ENCODE results near the gene TDP2. TPM values are rescaled to one million over a fixed set of nuclear protein-coding genes. Genes with fewer than 3 reads are reported as not detected.
A peak's percentile ranks its signal among the peaks of the same experiment; 100 is the strongest.
"Not testable (repeated sequence)": the region's sequence is repeated elsewhere in the genome, so short reads cannot be mapped to it uniquely, and the experiment has no call there.

The TDP2 gene
- polyA plus RNA-seq, 3 donors, result 18.9 to 34.3 (median 19.8) TPM

DNA sequence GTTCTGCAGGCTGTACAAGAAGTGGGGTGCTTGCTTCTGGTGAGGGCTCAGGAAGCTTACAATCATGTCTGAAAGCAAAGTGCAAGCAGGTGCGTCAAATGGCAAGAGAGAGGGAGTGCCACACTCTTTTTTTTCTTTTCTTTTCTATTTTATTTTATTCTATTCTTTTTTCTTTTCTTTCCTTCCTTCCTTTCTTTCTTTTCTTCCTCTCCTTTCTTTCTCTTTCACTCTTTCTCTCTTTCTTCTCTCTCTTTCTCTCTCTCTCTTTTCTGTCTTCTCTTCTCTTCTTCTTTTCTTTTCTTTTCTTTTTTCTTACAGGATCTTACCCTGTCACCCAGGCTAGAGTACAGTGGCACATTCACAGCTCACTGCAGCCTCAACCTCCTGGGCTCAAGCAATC, 19.7 kb upstream of the TDP2 start:
- 94 to 100% (median 94%) methylated on average over 1 of the region's 1 CpG for WGBS, 3 donors
- no peak overlapping the region for H3K27ac ChIP-seq (ENCODE audit: low read depth, low read length)

DNA sequence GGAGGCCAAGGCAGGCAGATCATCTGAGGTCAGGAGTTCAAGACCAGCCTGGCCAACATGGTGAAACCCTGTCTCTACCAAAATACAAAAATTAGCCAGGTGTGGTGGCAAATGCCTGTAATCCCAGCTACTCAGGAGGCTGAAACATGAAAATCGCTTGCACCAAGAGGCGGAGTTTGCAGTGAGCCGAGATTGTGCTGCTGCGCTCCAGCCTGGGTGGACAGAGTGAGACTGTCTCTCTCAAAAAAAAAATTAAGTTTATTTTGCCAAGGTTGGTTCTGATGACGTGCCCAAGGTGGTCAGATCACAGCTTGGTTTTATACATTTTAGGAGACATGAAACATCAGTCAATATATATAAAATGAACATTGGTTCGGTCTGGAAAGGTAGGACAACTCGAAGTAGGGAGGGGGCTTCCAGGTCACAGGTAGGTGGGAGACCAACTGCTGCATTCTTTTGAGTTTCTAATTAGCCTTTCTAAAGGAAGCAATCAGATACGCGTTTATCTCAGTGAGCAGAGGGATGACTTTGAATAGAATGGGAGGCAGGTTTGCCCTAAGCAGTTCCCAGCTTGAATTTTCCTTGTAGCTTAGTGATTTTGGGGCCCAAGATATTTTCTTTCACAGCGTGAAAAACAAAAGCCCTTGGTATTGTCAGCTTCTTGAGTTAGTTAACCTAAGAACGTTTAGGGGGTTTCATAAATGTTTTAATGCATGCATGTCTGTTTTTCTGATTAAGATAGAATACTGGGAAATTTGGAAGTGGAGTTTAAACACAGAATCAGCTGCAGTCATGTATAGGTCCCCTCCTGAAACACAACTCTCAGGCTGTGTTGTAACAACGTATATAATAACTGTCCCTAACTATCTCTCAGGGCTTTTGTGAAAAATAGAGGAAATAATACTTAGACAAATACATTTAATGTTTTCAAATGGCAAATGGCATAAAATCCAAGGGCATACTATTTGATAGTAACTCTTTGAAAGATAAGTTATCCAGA, 16.9 kb upstream of the TDP2 start:
- WGBS, 3 donors, result 74 to 80% (median 77%) methylated on average over 12 of the region's 12 CpGs
- H3K27ac ChIP-seq (ENCODE audit: low read depth, low read length), result no peak overlapping the region

DNA sequence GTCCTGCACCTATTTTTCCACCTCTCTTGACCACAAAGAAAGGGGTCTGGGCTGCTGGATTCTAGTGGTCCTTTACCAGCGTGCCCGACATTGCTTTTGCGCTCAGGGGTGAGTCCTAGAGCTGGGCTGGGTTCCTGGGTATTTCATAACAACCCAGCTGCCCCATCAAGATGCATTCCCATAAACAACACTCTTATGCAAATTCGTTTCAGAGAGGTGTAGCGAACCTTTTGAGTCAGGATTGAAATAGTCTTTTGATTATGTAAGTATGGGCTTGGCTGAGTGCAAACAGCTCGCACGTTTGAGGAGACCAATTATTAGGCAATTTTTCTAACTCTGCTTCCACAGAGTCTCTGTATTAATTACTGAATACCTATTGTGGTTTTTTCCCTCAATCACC, 13.9 kb upstream of the TDP2 start:
- 73 to 80% (median 76%) methylated on average over 7 of the region's 7 CpGs for WGBS, 3 donors
- H3K27ac ChIP-seq (ENCODE audit: low read depth, low read length), result no peak overlapping the region

DNA sequence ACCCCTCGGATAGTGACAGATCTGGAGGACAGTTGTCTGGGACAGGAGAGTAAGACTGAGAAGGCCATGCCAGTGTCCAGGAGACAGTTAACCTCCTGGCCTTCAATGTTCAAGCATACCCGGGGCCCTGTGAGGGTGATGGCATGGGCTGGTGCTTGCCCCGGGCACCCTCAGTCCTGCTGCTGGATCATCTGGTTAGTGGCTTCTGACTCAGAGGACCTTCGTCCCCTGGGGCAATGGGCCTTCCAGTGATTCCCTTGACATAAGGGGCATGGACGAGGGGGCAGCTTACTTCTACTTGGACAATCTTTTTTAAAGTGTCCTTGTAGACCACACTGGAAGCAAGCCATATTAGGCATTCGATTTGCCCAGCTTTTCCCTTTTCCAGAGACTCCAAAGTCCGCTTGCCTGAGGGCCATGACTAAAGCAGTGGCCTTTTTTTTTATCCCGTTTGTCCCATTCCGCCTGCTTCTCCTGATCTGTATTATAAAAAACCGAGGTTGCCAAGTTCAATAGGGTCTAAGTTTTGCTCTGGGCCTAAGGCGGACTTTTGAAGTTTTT, 12.2 kb upstream of the TDP2 start:
- H3K27ac ChIP-seq (ENCODE audit: low read depth, low read length), result not testable (repeated sequence)
- 46 to 94% (median 90%) methylated on average over 10 to 11 of the region's 11 CpGs for WGBS, 3 donors

DNA sequence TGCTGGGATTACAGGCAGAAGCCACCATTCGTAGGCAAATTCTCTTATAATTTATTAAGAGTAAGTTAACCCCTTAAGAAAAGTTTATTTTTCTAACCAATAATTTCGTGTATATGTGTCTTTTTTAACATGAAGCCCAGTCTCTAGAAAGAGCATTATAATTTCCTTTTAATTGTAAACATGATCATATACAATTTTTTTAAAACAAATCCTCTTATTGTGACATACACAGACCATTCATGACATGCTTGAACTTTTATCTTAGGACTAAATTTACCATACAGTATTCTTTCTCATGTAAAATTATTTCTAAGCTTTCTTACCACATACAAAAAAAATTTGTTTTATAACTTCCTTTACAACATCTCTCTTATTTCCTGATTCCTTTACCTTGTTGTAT, 6.9 kb upstream of the TDP2 start:
- no peak overlapping the region for H3K27ac ChIP-seq (ENCODE audit: low read depth, low read length)
- WGBS, 3 donors, result 84 to 90% (median 88%) methylated on average over 2 of the region's 2 CpGs

DNA sequence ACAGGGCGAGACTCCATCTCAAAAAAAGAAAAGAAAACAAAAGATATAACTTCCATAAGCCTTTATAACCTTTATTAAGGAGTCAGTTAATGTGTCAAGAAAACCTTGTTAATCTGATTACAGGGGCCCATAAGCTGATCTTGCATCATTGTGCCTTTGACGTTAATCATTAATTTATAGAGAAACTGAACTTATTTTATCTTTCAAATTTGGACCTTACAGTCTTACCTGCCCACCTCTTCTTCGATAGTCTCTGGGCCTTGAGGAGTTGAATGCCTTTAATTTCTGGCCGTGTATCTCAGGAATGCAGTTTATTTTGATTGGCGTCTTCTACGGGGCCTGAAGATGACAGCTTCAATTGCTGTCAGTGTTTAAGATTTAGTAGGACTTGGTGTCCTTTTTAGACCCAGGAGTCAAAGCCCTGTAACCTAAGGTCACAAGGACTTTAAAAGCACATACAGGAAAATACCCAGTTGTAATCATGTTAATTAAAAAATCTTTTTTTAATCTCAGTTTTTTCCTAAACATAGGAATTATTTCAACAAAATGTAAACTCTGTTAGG, 6.0 kb upstream of the TDP2 start:
- no peak overlapping the region for H3K27ac ChIP-seq (ENCODE audit: low read depth, low read length)
- 70 to 96% (median 94%) methylated on average over 6 of the region's 6 CpGs for WGBS, 3 donors

DNA sequence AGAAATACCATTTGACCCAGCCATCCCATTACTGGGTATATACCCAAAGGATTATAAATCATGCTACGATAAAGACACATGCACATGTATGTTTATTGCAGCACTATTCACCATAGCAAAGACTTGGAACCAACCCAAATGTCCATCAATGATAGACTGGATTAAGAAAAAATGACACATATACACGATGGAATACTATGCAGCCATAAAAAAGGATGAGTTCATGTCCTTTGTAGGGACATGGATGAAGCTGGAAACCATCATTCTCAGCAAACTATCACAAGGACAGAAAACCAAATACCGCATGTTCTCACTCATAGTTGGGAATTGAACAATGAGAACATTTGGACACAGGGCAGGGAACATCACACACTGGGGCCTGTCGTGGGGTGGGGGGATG, 4.4 kb upstream of the TDP2 start:
- not testable (repeated sequence) for H3K27ac ChIP-seq (ENCODE audit: low read depth, low read length)
- 91 to 97% (median 94%) methylated on average over 4 of the region's 4 CpGs for WGBS, 3 donors

DNA sequence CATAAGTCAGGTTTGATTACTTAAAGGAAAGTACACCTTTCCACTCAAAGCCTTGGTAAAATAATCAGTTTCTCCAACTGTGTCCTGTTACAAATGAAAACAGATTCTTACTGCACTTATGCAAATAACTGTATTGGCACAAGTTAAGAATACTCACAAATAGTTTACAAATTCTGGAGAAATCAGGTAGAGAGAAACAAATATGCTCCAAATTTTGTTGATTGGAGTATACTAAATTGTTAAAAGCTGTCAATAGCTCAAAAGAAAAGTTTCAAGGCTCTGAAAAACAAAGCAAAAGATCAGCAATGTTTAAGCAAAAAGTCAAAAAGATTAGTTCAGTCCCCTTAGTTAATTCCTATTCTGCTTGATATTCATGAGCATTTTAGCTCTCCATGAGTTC, 3.8 kb upstream of the TDP2 start:
- H3K27ac ChIP-seq (ENCODE audit: low read depth, low read length), result not testable (repeated sequence)

DNA sequence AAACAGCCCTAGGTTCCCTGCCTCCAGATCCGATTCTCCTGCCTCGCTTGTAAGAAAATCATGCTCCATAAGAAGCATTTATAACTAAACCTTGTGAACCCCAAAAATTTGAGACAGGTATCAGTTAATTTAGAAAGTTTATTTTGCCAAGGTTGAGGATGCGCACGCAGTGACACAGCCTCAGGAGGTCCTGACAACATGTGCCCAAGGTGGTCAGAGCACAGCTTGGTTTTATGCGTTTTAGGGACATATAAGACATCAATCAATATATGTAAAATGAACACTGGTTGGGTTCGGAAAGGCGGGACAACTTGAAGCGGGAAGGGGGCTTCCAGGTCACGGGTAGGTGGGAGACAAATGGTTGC, 2.3 kb upstream of the TDP2 start:
- 93 to 97% (median 97%) methylated on average over 9 of the region's 9 CpGs for WGBS, 3 donors
- H3K27ac ChIP-seq (ENCODE audit: low read depth, low read length), result no peak overlapping the region

DNA sequence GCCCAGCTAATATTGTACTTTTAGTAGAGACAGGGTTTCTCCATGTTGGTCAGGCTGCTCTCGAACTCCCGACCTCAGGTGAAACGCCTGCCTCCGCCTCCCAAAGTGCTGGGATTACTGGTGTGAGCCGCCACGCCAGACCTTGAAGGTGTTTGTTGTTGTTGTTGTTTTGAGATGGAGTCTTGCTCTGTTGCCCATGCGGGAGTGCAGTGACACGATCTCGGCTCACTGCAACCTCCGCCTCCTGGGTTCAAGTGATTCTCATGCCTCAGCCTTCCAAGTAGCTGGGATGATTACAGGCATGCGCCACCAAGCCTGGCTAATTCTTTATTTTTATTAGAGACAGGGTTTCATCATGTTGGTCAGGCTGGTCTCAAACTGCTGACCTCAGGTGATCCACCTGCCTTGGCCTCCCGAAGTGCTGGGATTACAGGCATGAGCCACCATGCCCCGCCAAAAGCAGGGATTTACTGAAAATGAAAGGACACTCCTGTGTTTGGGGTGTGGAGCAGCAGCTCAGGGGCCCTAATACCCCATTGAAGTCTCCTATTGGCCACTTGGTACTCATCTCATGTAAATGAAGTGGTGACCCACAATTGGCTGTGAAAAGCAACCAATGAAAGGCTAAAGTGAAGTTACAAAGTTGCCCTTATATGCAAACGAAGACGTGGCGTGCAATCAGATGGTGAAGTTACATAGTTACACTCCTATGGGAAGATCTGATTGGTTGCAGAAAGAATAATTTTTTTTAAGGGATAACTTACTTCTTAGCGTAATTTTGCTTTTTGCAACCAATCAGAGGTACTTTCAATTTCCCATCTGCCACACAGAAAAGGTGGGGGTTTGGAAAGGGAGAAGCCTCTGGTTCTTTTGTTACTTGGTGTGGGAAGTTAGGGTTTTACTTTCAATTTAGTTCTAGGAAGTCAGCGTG, 1.6 kb upstream of the TDP2 start:
- not testable (repeated sequence) for H3K27ac ChIP-seq (ENCODE audit: low read depth, low read length)
- 94 to 97% (median 95%) methylated on average over 18 of the region's 18 CpGs for WGBS, 3 donors

DNA sequence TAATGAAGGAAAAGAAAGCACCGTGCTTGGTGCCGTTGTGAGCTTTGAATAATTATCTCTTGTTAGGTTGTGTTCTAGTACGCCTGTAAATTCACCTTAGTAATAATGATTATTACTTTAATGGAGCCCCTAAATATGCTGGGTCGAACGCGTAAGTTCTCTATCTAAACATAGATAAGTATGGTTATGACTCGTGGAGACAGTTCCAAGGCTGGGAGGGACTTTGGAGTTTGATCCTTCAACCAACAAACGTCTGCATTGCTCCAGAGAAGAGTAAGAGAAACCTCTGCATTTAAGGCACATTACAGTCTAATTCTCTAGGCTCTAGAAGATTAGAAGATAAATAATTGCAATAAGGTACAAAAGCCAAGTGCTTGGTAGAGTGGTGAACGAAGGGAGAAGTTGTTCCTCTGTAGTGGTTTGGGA, 692 bp upstream of the TDP2 start:
- 2 to 4% (median 3%) methylated on average over 9 of the region's 9 CpGs for WGBS, 3 donors

DNA sequence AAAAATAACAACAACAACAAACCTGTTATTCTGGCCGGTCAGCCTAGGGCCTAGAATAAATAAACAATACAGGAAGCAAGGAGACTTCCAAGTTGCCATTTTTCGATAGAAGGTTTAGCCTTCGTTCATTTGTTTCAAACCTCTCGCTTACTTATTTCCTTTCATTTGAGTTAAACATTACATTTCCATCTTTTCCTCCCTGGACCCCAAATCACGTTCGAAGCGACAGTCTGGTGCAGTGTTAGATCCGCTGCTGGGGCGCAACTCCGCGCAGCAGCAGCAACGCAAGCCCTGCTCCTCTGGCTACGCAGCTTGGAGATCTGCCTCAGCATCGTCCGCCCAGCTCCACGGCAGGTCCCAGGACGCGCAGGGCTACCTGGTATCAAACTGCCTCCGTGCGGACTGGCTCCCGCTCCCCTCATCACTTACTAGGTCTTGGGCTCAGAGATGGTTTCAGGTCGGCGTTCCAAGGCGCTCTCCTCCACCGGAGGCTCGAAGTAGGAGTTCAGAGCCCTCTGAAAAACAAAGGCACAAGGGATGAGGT, 530 bp downstream of the TDP2 start:
- H3K27ac ChIP-seq (ENCODE audit: low read depth, low read length), result peak overlapping the region; percentile 5
- 0 to 1% (median 0%) methylated on average over 26 of the region's 26 CpGs for WGBS, 3 donors

More for the DNA sequence above, 692 bp upstream of the TDP2 start:
- no peak overlapping the region for H3K27ac ChIP-seq (ENCODE audit: low read depth, low read length)

DNA sequence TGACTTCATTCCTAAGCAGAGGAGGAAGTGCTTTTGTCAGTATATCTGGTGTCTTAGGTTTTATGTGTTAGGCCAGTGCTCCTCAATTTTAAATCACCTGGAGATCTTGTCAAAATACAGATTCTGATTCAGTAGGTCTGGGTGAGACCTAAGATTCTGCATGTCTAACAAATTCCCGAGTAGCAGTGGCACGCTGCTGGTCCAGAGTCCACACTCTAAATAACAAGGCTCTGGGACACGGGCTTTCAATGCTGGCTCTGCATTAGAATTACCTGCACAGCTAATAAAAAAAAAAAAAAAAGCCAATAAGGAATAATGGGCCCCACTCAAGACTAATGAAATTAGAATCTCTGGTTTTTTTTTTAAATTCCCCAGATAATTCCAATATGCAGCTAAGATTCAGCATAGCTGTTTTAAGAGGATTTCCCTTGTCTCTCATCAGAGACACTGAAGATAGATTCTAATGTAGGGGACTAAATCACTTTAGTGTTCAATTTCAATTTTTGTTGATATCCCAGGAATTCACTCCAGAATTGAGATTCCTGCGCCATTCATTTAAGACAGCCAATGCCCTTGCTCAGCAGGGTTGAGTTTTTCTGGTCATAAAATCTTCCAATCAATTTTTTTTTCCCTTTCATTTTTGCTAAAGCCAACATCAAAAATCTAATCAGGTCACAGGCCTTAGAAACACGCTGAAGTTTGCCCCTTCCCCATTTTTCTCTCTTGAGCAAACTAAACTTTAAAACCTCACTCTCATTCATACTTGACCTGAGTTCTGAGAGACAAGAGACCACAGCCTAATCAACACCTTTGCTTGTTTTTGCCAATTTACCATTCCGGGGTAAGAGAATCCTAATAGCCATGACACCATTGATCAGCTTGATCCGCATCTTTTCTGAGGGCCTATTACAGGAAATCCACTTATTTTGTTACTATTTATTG, 2.4 kb downstream of the TDP2 start:
- no peak overlapping the region for H3K27ac ChIP-seq (ENCODE audit: low read depth, low read length)
- 80 to 95% (median 93%) methylated on average over 7 of the region's 7 CpGs for WGBS, 3 donors

DNA sequence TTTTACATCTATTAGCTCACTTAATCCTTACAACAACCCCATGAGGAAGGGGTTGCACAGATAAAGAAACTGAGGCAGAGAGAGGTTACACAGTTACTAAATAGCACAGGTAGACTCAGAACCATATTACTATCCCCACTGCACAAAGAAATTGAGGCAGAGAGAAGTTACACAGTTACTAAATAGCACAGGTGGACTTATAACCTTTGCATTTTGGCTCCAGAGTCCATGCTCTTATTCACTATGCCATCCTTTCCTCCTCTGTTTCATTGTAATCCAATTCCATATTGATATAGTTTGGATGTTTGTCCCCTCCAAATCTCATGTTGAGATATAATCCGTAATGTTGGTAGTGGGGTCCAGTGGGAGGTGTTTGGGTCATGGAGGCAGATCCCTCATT, 3.5 kb downstream of the TDP2 start:
- no peak overlapping the region for H3K27ac ChIP-seq (ENCODE audit: low read depth, low read length)
- WGBS, 3 donors, result 92 to 100% (median 98%) methylated on average over 1 of the region's 1 CpG

DNA sequence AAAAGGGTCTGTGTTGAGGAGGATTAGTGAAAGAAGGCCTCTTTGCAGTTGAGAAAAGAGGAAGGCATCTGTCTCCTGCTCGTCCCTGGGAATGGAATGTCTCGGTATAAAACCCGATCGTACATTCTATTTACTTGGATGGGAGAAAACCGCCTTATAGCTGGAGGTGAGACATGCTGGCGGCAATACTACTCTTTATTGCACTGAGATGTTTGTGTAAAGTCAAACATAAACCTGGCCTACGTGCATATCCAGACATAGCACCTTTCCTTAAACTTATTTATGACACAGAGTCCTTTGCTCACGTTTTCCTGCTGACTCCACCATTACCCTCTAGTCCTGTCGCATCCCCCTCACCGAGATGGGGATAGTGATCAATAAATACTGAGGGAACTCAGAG, 4.5 kb downstream of the TDP2 start:
- no peak overlapping the region for H3K27ac ChIP-seq (ENCODE audit: low read depth, low read length)
- 76 to 97% (median 96%) methylated on average over 10 of the region's 10 CpGs for WGBS, 3 donors

DNA sequence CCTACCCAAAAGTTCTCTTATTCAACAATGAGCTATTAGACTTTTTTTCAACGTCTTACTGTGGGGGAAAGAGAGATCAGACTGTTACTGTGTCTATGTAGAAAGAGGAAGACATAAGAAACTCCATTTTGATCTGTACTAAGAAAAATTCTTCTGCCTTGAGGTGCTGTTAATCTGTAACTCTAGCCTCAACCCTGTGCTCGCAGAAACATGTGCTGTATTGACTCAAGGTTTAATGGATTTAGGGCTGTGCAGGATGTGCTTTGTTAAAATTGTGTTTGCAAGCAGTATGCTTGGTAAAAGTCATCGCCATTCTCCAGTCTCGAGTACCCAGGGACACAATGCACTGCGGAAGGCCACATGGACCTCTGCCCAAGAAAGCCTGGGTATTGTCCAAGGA, 4.9 kb downstream of the TDP2 start:
- WGBS, 3 donors, result 69 to 90% (median 87%) methylated on average over 5 of the region's 5 CpGs
- not testable (repeated sequence) for H3K27ac ChIP-seq (ENCODE audit: low read depth, low read length)

DNA sequence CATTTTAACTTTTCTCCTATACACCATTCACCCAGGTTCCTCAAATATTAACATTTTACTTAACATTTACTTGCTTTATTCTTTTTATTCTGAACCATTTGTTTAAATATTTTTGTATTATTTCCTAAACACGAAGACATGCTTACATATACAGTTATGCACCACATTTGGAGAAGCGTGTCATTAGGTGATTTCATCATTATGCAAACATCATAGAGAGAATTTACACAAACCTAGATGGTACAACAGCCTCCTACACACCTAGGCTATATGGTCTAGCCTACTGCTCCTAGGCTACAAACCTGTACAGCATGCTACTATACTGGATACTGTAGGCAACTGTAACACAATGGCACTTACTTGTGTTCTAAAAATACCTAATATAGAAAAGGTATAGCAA, 6.6 kb downstream of the TDP2 start:
- no peak overlapping the region for H3K27ac ChIP-seq (ENCODE audit: low read depth, low read length)
- WGBS, 3 donors, result 85 to 91% (median 89%) methylated on average over 2 of the region's 2 CpGs

Data from adipose tissue (tissue), 3 donors.